GM19467 (cell line): ENCODE results near the gene CCDC88B.

Source experiments
- ATAC-seq: cut with Tn5 transposase; IDR thresholded peaks from one replicate; pipeline ENCODE4 v1.9.1; 2021; ENCODE audit warnings: mild to moderate bottlenecking, moderate library complexity; ENCODE audit not compliant: unreplicated experiment

Gene CCDC88B

DNA sequence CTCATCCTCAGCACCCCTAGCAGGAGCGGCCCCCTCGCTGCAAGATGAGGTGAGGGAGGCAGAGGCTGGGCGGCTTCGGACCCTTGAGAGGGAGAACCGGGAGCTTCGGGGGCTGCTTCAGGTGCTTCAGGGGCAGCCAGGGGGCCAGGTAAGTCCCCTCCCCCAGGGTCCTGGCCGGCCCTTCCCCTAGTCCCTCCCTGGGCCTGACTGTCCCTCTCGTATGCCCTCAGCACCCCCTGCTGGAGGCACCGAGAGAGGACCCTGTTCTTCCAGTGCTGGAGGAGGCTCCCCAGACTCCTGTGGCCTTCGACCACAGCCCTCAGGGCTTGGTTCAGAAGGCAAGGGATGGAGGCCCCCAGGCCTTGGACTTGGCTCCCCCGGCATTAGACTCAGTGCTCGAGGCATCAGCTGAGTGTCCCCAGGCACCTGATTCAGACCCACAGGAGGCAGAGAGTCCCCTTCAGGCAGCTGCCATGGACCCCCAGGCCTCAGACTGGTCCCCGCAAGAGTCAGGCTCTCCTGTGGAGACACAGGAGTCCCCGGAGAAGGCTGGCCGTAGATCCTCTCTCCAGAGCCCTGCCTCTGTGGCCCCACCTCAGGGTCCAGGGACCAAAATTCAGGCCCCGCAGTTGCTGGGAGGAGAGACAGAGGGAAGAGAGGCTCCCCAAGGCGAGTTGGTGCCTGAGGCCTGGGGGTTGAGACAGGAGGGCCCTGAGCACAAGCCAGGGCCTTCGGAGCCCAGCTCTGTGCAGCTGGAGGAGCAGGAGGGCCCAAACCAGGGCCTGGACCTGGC is 4.0 kb downstream of the CCDC88B start:
- no peak for ATAC-seq

DNA sequence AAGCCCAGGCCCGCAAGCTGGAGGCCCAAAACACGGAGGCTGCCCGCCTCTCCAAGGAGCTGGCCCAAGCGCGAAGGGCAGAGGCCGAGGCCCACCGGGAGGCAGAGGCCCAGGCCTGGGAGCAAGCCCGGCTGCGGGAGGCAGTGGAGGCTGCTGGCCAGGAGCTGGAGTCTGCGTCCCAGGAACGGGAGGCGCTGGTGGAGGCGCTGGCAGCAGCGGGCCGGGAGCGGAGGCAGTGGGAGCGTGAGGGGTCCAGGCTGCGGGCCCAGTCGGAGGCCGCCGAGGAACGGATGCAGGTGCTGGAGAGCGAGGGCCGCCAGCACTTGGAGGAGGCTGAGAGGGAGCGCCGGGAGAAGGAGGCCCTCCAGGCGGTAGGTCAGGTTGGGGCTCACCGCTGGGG is 4.8 kb downstream of the CCDC88B start:
- no peak for ATAC-seq

- no peak for ATAC-seq
Measured at GRCh38 chr11:64347193-64347867, 7.3 kb downstream of the CCDC88B start.

DNA sequence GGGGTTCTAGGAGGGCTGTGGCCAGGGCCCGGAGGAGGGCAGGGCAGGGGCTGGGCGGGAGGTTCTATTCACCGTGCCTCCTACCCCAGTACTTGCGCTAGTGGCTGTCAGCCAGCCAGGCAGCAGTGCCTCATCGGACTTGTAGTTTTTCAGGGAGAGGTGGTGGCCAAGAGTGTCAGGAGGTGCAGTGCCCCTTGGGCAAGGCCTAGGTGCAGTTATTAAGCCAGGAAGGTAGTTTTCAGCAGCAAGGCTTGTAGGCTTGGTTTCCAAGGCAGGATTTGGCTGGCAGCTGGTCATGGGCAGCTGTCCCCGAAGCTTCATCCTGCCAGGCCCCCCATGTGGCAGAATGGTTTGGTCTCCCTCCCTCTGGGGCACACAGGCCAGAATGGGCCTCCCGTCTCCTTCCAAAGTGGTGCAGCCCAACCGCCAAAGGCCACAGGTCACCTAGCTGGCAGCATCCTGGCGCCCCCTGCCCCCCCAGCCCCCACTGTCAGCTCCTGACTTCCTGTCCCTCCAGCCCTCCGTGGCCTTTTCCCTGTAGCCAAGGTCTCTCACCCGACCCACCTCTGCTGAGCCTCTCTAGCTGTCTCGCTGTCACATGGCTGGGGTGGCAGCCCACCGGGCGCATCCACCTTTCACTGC is 8.5 kb downstream of the CCDC88B start:
- ATAC-seq, result no peak

DNA sequence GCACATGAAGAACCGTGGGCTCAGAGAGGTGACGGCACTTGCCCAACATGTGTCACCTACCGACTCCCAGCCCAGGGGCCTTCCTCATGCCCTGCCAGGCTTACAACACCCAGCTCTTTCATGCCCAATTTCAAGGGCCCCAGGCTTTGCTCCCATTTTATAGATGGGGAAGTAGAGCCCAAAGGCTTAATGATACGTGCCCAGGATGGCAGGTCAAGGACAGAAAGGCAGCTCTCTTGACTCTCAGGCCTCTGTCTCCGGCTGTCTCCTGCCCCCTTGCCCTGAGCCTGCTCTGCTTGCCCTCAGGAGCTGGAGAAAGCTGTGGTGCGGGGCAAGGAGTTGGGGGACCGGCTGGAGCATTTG is 9.0 kb downstream of the CCDC88B start:
- ATAC-seq, result no peak

- no peak for ATAC-seq
Measured at GRCh38 chr11:64349404-64349803, 9.4 kb downstream of the CCDC88B start.

- ATAC-seq, result no peak
Measured at GRCh38 chr11:64351136-64351631, 11.2 kb downstream of the CCDC88B start.

DNA sequence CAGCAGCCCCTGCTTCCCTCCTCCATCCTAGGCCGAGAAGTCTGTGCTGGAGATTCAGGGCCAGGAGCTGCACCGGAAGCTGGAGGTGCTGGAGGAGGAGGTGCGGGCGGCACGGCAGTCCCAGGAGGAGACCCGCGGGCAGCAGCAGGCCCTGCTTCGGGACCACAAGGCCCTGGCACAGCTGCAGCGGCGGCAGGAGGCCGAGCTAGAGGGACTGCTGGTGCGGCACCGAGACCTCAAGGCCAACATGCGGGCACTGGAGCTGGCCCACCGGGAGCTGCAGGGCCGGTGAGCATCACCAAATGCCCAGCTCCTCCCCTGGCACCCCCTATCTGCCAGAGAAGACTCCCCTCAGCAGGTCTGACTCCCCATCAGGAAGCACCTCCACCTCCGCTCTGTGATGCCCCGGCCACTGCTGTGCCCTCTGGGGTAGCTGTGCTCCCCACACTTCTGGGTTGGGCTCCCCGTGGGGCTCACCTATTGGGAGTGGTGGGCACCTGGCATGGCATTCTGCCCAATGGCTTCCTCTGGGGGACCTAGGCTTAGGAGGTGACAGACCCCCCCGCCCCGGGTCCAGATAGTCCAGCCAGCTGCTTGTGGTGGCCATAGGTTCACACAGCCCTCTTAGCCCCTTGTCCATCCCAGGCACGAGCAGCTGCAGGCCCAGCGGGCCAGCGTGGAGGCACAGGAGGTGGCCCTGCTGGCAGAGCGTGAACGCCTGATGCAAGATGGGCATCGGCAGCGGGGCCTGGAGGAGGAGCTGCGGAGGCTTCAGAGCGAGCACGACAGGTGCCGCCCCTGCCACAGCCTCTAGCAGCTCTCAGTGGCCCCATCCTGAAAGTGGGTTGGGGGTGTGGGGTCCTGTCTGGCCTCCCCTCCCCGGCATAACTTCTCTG is 12.3 kb downstream of the CCDC88B start:
- ATAC-seq, result no peak

- no peak for ATAC-seq
Measured at GRCh38 chr11:64352995-64353714, 13.2 kb downstream of the CCDC88B start.

- ATAC-seq, result no peak
Measured at GRCh38 chr11:64353715-64354506, 13.9 kb downstream of the CCDC88B start.

DNA sequence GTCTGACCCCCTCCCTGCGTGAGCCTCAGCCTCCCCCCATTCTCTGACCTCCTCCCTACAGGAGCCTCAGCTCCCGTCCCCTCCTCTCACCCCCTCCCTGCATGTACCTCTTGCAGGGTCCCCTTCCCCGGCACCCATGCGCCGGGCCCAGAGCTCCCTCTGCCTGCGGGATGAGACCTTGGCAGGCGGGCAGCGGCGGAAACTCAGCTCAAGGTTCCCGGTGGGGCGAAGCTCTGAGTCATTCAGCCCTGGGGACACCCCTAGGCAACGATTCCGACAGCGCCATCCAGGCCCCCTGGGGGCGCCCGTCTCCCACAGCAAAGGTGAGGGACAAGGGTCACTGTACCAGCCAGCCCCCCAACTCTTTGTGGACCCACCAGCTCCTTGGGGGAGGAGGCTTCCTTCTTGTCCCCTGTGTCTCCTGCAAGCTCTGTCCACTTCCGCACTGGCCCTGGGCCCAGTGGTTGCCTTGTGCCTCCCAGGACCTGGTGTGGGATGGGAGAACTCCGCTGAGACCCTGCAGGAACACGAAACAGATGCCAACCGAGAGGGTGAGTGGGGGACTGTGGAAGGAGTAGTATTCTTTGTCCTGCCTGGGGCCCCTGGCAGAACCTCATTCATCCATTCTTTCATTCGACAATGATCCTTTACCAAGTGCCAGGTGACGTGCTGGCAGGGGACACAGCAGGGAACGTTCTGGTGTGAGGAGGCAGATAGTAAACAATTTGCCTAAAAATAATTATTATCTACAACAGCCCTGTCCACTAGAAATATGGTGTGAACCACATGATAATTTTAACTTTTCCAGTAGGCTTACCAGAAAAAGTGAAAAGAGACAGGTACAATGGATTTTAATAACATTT is 15.3 kb downstream of the CCDC88B start:
- ATAC-seq, result no peak

DNA sequence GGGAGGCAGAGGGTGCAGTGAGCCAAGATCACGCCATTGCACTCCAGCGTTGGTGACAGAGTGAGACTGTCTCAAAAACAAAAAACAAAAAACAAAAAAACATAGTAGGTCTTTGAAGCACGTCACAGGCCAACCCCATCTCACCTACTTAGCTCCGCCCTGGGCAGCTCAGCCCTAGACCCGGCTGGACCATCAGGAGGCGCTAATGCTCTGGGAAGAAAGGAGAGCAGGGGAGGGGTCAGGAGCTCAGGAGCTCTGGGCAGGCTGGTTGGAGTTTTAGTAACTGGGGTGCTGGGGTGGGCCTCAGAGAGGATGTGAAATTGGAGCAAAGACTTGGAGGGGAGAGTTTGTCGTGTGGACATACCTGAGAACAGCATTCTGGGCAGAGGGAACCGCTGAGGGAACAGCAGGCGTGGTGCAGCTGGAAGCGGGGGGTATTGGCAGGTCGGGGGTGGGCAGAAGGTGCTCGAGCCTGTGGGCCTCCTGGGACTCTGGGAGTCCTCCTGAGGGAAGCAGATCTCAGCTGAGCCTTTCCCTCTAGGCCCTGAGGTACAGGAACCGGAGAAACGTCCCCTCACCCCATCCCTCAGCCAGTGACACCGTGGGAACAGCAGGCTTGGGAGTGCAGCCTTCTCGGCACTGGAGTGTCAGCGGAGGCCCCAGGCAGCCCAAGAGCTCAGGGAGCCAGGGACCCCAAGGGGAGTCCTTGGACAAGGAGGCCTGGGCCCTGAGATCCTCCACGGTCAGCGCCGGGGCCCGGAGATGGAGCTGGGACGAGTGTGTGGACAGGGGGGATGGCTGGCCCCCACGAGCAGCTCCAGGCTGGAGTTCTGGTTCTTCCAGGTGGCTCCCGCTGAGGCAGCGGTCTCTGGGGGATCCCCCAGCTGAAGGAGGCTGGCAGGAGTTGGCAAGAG is 16.8 kb downstream of the CCDC88B start:
- ATAC-seq, result no peak

DNA sequence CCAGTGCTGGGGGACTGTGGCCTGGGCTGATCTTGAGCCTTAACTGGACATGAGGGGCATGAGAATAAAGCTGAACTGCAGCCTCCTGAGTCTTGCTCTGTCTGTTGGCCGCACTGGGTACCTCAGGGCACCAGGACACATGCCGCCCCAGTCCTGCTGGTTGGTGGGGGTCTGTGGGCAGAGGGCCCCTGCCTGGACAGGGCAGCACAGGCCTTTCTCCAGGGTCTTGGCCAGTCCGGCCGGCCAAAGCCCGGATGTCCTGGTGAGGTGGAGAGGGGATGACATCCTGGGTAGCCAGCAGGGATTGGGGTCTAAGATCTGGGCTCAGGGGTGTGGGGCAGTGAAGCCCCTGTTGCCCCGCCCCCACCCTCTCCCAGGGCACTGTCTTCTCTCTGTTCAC is 17.4 kb downstream of the CCDC88B start:
- no peak for ATAC-seq

DNA sequence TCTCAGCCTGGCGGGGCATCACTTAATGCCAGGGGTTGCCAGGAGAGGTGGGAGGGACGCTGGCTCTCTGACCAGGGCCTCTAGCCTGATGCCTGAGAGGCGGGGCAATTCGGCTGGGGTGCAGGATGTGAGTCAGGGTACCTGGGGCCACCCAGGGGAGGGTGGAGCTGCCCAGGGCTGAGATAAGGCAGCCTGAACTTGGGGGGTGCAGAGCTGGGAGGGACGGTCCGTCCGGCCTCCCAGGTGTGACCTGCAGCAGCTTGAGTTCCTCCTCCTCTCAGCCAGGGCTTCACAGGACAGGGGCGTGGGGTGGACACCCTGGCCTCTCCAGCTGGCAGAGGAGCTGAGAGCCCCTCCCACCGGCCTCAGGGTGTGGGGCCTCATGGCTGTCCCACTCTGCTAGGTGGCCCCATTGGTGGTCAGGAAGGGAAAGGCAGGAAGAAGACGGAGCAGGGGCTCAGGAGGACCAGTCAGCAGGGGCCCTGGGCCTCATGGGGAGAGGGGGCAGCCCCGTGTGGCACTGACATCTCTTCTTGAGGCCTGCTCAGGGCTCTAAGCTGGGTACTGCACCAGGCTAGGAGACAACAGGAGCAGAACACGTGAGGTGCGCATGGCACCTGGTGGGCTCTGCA is 18.0 kb downstream of the CCDC88B start:
- ATAC-seq, result no peak

DNA sequence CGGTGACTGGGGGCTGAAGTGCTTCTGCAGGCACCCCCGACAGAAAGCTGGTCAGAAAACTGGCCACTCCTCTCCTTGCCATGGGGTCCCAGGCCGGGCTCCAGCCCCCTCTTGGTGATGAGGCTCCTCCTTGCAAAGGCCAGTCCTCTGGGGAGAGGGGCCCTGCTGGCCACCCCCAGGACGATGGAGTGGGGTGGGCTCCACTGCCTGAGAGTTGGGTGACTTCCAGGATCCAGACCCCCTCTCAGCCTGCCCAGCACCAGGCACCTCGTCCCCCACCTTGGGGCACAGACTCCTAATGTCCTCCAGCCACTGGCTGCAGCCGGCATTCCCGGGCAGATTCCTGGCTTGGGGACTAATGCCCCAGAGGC is 18.5 kb downstream of the CCDC88B start:
- ATAC-seq, result no peak

GRCh38 chr11:64358907-64359711 is 19.1 kb downstream of the CCDC88B start, which contains the start of gene RPS6KA4:
Gene RPS6KA4 (plus strand): TSS chr11:64359162. CDS start chr11:64359236, 74 bp downstream.
- no peak for ATAC-seq
